GM13976 (cell line): ENCODE results near the gene CDK14.
"Not testable (repeated sequence)": the region's sequence is repeated elsewhere in the genome, so short reads cannot be mapped to it uniquely, and the experiment has no call there.

Experiments
- DNase-seq: peaks from one replicate; pipeline ENCODE4 v3.0.0; 2012; ENCODE audit warnings: low spot score
- in situ Hi-C: fragments of 300-500 bp; cut with MboI; formaldehyde crosslinking; loops from one replicate; pipeline ENCODE4 v1.12.0; 2022; ENCODE audit warnings: low sequenced_read_pairs, mixed read lengths, inconsistent platforms; ENCODE audit not compliant: unreplicated experiment
- TF ChIP-seq, protein P1 (sequence below): IDR thresholded peaks from 2 replicates; pipeline ENCODE4 v1.5.1; 2012; ENCODE audit warnings: borderline replicate concordance, mild to moderate bottlenecking; ENCODE audit not compliant: insufficient read depth; ENCODE audit errors: extremely low read depth, missing control alignments, control extremely low read depth

CDK14 gene

DNA sequence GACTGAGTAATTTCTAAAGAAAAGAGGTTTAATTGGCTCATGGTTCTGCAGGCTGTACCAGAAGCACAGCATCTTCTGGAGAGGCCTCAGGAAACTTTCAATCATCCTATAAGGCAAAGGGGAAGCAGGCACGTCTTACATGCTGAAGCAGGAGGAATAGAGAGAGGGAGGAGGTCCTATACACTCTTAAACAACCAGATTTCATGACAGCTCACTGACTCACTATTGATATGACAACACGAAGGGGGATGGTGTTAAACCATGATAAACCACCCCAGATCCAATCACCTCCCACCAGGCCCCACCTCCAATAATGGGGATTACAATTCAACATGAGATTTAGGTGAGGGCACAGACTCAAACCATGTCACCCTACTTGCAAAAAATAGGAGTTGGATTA lies 201.5 kb downstream of the CDK14 start:
- TF ChIP-seq, protein P1, sequence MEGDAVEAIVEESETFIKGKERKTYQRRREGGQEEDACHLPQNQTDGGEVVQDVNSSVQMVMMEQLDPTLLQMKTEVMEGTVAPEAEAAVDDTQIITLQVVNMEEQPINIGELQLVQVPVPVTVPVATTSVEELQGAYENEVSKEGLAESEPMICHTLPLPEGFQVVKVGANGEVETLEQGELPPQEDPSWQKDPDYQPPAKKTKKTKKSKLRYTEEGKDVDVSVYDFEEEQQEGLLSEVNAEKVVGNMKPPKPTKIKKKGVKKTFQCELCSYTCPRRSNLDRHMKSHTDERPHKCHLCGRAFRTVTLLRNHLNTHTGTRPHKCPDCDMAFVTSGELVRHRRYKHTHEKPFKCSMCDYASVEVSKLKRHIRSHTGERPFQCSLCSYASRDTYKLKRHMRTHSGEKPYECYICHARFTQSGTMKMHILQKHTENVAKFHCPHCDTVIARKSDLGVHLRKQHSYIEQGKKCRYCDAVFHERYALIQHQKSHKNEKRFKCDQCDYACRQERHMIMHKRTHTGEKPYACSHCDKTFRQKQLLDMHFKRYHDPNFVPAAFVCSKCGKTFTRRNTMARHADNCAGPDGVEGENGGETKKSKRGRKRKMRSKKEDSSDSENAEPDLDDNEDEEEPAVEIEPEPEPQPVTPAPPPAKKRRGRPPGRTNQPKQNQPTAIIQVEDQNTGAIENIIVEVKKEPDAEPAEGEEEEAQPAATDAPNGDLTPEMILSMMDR: no peak
- in situ Hi-C loops: no loop called here

DNA sequence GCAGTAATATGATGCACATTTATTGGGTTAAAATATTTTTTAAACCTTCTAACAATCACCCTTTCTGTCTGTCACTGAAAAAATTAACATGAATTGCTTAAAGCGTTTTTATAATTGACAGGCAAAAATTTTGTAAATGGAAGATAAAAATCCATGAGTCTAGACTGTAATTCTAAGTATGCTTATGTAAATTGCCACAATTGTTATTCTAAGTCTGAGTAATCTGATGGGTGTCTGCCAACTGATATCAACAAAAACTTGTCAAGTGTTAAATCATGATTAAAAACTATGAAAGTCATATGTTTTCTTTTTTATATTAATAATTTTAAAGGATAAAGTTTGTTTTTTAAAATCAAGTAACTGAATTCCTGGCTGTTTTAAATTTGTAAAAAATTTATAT lies 208.2 kb downstream of the CDK14 start:
- in situ Hi-C loops: no loop called here
- DNase-seq: no peak
- TF ChIP-seq, protein P1: no peak

More for the DNA sequence above, 201.5 kb downstream of the CDK14 start:
- no peak for DNase-seq

DNA sequence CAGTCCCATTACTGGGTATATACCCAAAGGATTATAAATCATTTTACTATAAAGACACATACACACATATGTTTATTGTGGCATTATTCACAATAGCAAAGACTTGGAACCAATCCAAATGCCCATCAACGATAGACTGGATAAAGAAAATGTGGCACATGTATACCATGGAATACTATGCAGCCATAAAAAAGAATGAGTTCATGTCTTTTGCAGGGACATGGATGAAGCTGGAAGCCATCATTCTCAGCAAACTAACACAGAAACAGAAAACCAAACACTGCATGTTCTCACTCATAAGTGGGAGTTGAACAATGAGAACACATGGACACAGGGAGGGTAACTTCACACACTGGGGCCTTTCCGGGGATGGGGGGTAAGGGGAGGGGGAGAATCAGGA lies 219.4 kb downstream of the CDK14 start:
- DNase-seq, in situ Hi-C loops: not testable (repeated sequence)

DNA sequence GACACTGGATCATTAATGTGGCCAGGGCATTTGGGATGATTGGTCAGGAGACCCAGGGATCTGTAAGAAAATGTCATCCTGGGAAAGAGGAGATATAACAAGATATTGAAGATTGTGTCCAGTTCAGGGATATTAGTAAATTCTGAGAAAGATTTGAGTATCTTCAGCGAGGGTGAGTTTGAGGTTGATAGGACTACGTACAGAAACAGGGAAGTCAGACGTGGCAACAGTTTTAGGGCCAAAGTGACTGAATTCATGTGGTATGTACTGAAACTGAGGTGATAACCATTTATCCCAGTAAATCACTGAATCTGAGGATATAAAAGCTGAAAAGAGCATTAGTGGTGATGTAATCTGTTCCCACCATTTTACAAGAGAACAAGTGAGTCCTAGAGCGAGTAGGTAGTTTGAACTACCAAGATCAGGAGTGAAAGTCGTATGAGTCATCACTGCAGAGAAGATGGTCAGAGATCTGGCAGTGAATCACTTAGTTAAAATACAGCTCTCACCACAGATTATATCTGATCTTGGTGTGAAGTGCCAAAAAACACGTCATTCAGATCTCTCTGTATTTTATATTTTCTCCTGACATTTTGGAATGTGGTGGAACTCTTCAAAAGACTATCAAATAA lies 220.5 kb downstream of the CDK14 start:
- DNase-seq: peak; percentile 59
- TF ChIP-seq, protein P1: no peak
- in situ Hi-C loops: no loop called here

DNA sequence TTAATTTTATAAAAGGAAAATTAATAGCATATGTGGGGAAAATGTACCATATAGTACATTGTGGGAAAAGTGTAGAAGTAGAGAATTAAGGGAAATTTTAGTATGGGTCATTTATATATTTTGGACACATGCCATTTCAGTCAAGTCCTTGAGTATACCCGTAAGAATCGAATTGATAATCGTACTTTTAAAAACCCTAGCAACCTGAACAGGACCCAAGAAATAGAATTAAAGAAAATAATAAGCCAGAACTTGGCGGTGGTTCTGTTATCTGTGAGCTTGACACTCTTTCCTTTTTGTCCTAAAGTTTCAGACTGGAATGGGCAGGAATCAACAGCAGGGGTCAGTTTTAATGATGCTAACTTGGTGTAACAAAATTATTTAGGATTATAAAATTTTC lies 221.0 kb downstream of the CDK14 start:
- TF ChIP-seq, protein P1: no peak
- no peak for DNase-seq
- in situ Hi-C loops: no loop called here

DNA sequence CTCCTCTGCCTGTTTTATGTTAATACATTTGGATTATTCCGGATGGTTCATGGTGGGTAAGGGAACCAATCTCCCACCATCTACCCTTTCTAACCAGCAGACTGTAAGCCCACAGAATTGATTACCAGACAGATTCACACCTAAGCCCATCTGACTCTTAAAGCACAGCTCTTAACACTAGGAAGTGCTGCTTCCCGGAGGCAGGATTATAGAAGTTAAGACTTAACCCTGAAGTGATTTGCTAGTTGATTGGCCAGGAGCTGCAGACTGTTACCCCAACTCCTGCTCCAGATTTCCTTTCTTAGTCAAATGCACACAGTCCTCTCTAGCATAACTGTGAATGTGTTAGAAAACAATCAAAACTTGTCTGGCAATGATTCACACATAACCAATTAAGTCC lies 221.7 kb downstream of the CDK14 start:
- DNase-seq: no peak
- in situ Hi-C loops: no loop called here
- TF ChIP-seq, protein P1: no peak

DNA sequence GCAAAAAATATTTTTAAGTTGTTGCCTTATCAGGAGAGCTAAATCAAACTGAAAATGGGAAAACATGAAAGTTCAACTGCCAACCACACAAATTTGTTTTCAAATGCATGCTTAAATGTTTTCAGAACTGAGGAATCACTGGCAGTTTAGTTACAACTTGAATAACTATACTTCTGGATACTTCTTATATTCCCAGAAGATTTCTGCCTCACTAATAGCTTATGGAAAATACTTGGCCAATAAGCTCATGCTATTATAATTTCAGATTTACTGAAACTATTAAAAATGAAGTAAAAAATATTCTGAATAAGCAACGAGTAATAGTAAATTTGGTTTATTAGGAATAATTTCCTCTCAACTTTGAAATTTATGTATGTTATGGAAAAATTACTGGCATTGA lies 222.2 kb downstream of the CDK14 start:
- DNase-seq: no peak
- in situ Hi-C loops: no loop called here
- TF ChIP-seq, protein P1: no peak
